ENCODE results near the gene ACTN4.
"Not testable (repeated sequence)": the region's sequence is repeated elsewhere in the genome, so short reads cannot be mapped to it uniquely, and the experiment has no call there.

Gene ACTN4

DNA sequence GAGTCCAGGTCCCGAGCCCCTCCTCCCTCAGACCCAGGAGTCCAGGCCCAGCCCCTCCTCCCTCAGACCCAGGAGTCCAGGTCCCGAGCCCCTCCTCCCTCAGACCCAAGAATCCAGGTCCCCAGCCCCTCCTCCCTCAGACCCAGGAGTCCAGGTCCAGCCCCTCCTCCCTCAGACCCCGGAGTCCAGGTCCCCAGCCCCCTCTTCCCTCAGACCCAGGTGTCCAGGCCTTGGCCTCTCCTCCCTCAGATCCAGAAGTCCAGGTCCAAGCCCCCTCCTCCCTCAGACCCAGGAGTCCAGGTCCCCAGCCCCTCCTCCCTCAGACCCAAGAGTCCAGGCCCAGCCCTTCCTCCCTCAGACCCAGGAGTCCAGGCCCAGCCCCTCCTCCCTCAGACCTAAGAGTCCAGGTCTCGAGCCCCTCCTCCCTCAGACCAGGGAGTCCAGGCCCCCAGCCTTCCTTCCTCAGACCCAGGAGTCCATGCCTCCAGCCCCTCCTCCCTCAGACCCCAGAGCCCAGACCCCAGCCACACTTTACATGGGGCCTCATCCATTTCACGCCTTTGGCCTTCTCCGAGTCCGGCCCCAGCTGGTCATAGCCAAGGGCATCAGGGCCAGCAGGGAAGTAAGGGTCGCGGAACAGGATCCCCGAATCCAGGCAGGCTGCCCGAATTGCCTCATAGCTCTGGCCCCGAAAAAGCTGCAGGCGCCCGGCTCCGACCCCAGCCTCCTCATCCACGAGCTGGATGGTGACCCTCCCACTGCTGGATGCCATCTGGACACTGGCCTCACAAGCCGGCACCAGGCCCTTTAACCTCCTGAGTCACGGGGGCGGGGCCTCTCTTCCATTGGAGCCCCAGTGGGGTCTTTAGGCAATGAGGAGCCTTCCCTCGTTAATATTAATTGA lies 96.2 kb downstream of the ACTN4 start:
- no peak overlapping the region for H3K27ac ChIP-seq (ENCODE audit: poor library complexity, severe bottlenecking)
- no peaks in the 10 kb centered on the region for H3K36me3 ChIP-seq (ENCODE audit: low read depth)
- H3K27me3 ChIP-seq (ENCODE audit: insufficient read depth, poor library complexity, severe bottlenecking): no peaks in the 10 kb centered on the region
- TF ChIP-seq, protein P1, sequence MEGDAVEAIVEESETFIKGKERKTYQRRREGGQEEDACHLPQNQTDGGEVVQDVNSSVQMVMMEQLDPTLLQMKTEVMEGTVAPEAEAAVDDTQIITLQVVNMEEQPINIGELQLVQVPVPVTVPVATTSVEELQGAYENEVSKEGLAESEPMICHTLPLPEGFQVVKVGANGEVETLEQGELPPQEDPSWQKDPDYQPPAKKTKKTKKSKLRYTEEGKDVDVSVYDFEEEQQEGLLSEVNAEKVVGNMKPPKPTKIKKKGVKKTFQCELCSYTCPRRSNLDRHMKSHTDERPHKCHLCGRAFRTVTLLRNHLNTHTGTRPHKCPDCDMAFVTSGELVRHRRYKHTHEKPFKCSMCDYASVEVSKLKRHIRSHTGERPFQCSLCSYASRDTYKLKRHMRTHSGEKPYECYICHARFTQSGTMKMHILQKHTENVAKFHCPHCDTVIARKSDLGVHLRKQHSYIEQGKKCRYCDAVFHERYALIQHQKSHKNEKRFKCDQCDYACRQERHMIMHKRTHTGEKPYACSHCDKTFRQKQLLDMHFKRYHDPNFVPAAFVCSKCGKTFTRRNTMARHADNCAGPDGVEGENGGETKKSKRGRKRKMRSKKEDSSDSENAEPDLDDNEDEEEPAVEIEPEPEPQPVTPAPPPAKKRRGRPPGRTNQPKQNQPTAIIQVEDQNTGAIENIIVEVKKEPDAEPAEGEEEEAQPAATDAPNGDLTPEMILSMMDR (IDR thresholded peaks at IDR 0.05; ENCODE audit: poor library complexity, severe bottlenecking): no peak
- DNase-seq (ENCODE audit: low spot score) (no peak), ATAC-seq (ENCODE audit: low read depth) (no peak)
- no peaks in the 10 kb centered on the region for H3K9me3 ChIP-seq (ENCODE audit: severe bottlenecking)
- no peak overlapping the region for H3K4me3 ChIP-seq (ENCODE audit: severe bottlenecking)
- no peaks in the 10 kb centered on the region for H3K4me1 ChIP-seq (ENCODE audit: insufficient read depth, poor library complexity, severe bottlenecking)

DNA sequence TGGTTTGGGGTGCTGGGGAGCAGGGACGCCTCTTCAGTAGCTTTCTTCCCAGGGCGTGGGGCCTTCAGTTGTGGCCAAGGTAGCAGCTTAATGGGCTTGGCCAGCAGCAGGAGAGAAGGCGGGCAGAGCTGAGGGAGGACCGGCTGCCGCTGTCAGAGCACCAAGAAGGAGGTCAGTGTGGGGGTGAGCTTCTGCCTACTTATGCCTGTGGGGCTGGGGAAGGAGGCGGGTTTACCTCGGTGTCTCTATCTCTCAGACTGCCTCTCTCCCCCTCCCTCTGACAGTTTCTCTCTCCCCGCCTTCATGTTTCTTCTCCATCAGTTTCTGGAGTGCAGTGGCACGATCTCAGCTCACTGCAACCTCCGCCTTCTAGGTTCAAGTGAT lies 96.8 kb downstream of the ACTN4 start, which contains the start of gene CAPN12:
Gene CAPN12 (minus strand): TSS at position 177 of the 384 bp plus-strand sequence. CDS start 309 bp downstream, outside the sequence.
- no peak for DNase-seq (ENCODE audit: low spot score)
- TF ChIP-seq, protein P1 (IDR thresholded peaks at IDR 0.05; ENCODE audit: poor library complexity, severe bottlenecking): no peak
- no peaks in the 10 kb centered on the region for H3K27me3 ChIP-seq (ENCODE audit: insufficient read depth, poor library complexity, severe bottlenecking)
- H3K27ac ChIP-seq (ENCODE audit: poor library complexity, severe bottlenecking): no peak within 1 kb of the TSS
- no peaks in the 10 kb centered on the region for H3K36me3 ChIP-seq (ENCODE audit: low read depth)
- no peaks in the 10 kb centered on the region for H3K4me1 ChIP-seq (ENCODE audit: insufficient read depth, poor library complexity, severe bottlenecking)
- H3K4me3 ChIP-seq (ENCODE audit: severe bottlenecking): no peak within 1 kb of the TSS
- no peak for ATAC-seq (ENCODE audit: low read depth)
- H3K9me3 ChIP-seq (ENCODE audit: severe bottlenecking): no peaks in the 10 kb centered on the region

- TF ChIP-seq, protein P1 (IDR thresholded peaks at IDR 0.05; ENCODE audit: poor library complexity, severe bottlenecking): no peak
- Histone ChIP-seq H3K4me3 (ENCODE audit: severe bottlenecking) (no peak overlapping the region), H3K9me3 (ENCODE audit: severe bottlenecking) (no peaks in the 10 kb centered on the region), H3K4me1 (ENCODE audit: insufficient read depth, poor library complexity, severe bottlenecking) (no peaks in the 10 kb centered on the region), H3K36me3 (ENCODE audit: low read depth) (no peaks in the 10 kb centered on the region), H3K27me3 (ENCODE audit: insufficient read depth, poor library complexity, severe bottlenecking) (no peaks in the 10 kb centered on the region), H3K27ac (ENCODE audit: poor library complexity, severe bottlenecking) (no peak overlapping the region)
- ATAC-seq (ENCODE audit: low read depth) (no peak), DNase-seq (ENCODE audit: low spot score) (no peak)
These were observed 97.4 kb downstream of the ACTN4 start for GRCh38 chr19:38744874-38745273.

- 0 out of 3 replicates have a peak, but pooled peaks have one; percentile 15 for ATAC-seq (ENCODE audit: low read depth)
- Histone ChIP-seq H3K27me3 (ENCODE audit: insufficient read depth, poor library complexity, severe bottlenecking) (no peaks in the 10 kb centered on the region), H3K4me1 (ENCODE audit: insufficient read depth, poor library complexity, severe bottlenecking) (no peaks in the 10 kb centered on the region), H3K36me3 (ENCODE audit: low read depth) (no peaks in the 10 kb centered on the region), H3K4me3 (ENCODE audit: severe bottlenecking) (no peak overlapping the region), H3K9me3 (ENCODE audit: severe bottlenecking) (no peaks in the 10 kb centered on the region), H3K27ac (ENCODE audit: poor library complexity, severe bottlenecking) (no peak overlapping the region)
- TF ChIP-seq, protein P1 (IDR thresholded peaks at IDR 0.05; ENCODE audit: poor library complexity, severe bottlenecking): no peak
- no peak for DNase-seq (ENCODE audit: low spot score)
These were observed 97.9 kb downstream of the ACTN4 start for GRCh38 chr19:38745316-38745715.

DNA sequence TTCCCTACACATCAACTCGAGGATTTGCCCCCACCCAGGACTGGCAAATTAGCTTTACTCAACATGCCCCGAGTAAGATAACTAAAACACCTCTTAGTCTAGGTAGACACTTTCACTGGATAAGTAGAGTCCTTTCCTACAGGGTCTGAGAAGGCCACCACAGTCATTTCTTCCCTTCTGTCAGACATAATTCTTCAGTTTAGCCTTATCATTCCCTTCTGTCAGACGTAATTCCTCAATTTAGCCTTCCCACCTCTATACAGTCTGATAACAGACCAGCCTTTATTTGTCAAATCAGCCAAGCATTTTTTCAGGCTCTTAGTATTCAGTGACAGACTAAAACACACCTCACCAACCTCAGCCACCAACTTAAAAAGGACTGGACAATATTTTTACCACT lies 106.3 kb downstream of the ACTN4 start:
- not testable (repeated sequence) for H3K4me1 ChIP-seq (ENCODE audit: insufficient read depth, poor library complexity, severe bottlenecking); ATAC-seq (ENCODE audit: low read depth); H3K36me3 ChIP-seq (ENCODE audit: low read depth); DNase-seq (ENCODE audit: low spot score); H3K4me3 ChIP-seq (ENCODE audit: severe bottlenecking); H3K27ac ChIP-seq (ENCODE audit: poor library complexity, severe bottlenecking); H3K27me3 ChIP-seq (ENCODE audit: insufficient read depth, poor library complexity, severe bottlenecking); H3K9me3 ChIP-seq (ENCODE audit: severe bottlenecking)

- H3K27ac ChIP-seq (ENCODE audit: poor library complexity, severe bottlenecking): not testable (repeated sequence)
These were observed 106.7 kb downstream of the ACTN4 start for GRCh38 chr19:38754196-38754595.

More at GRCh38 chr19:38754196-38754595, 106.7 kb downstream of the ACTN4 start:
- not testable (repeated sequence) for H3K4me3 ChIP-seq (ENCODE audit: severe bottlenecking); ATAC-seq (ENCODE audit: low read depth); H3K36me3 ChIP-seq (ENCODE audit: low read depth); DNase-seq (ENCODE audit: low spot score); H3K9me3 ChIP-seq (ENCODE audit: severe bottlenecking); H3K27me3 ChIP-seq (ENCODE audit: insufficient read depth, poor library complexity, severe bottlenecking); H3K4me1 ChIP-seq (ENCODE audit: insufficient read depth, poor library complexity, severe bottlenecking)
